Colonic mucosa (tissue), 4 donors: Measurements from ENCODE around the gene SLC6A19. TPM values are rescaled to one million over a fixed set of nuclear protein-coding genes. Genes with fewer than 3 reads are reported as not detected.

Source experiments
- DNase-seq: peaks from one replicate; pipeline ENCODE4 v3.0.0-alpha.2; 2020
- H3K27ac ChIP-seq: fragments of 200-600 bp; one replicate; pipeline ENCODE4 v1.8.0; 2021
- H3K27me3 ChIP-seq: fragments of 200-600 bp; one replicate; pipeline ENCODE4 v1.8.0; 2021
- H3K36me3 ChIP-seq: fragments of 200-600 bp; one replicate; pipeline ENCODE4 v1.8.0; 2021
- H3K4me1 ChIP-seq: fragments of 200-600 bp; one replicate; pipeline ENCODE4 v1.8.0; 2021; ENCODE audit warnings: mild to moderate bottlenecking
- H3K4me3 ChIP-seq: fragments of 200-600 bp; one replicate; pipeline ENCODE4 v1.8.0; 2021
- H3K9ac ChIP-seq, 2 donors: one replicate each; pipeline ENCODE4 v1.7.0; 2013; ENCODE audit warnings: control low read depth in 2 of 2, low read depth in 2 of 2, low read length in 2 of 2
- H3K9me3 ChIP-seq: fragments of 200-600 bp; one replicate; pipeline ENCODE4 v1.8.0; 2021
- CTCF ChIP-seq: fragments of 200-600 bp; IDR thresholded peaks from one replicate; pipeline ENCODE4 v1.8.0; 2022; ENCODE audit warnings: antibody characterized with exemption, mild to moderate bottlenecking
- intact Hi-C: fragments of 100-400 bp; cut with DNase I; formaldehyde crosslinking; loops from one replicate; pipeline ENCODE4 v1.14.1; 2022
- total RNA-seq, 2 donors: library from RNA; stranded (reverse); fragmentation: NEBNext Ultra II Directional in 1 of 2; extraction: Animal tissue kit (Norgen Biotek cat#: 25700) in 1 of 2; gene quantifications; one replicate each; pipeline ENCODE4 v1.2.1, GENCODE V29; 2021
- donor health status: healthy.
- donor health status: DM: no; HTN: no; CAD: no.
- donor health status: DM: no; HTN: no; CAD: no.

Gene SLC6A19
- total RNA-seq, 2 donors from 2014 or later: 0.67 to 56.2 TPM

- H3K4me1 ChIP-seq: no peaks in the 10 kb centered on the region
- no peaks in the 10 kb centered on the region for H3K27me3 ChIP-seq
- TF ChIP-seq CTCF: no peak
- H3K27ac ChIP-seq: no peak overlapping the region
- H3K4me3 ChIP-seq: no peak overlapping the region
- DNase-seq: no peak
- H3K36me3 ChIP-seq: no peaks in the 10 kb centered on the region
- intact Hi-C loops: no loop called here
- H3K9me3 ChIP-seq: no peaks in the 10 kb centered on the region
- no peak overlapping the region for H3K9ac ChIP-seq
Measured at GRCh38 chr5:1220351-1220750, 19.0 kb downstream of the SLC6A19 start.

- intact Hi-C loops: no loop called here
- Histone ChIP-seq H3K9ac (no peak overlapping the region), H3K27me3 (no peaks in the 10 kb centered on the region), H3K9me3 (no peaks in the 10 kb centered on the region), H3K36me3 (no peaks in the 10 kb centered on the region), H3K27ac (no peak overlapping the region), H3K4me1 (no peaks in the 10 kb centered on the region), H3K4me3 (no peak overlapping the region)
- TF ChIP-seq CTCF: no peak
- DNase-seq: no peak
Measured at GRCh38 chr5:1220831-1221230, 19.4 kb downstream of the SLC6A19 start.

GRCh38 chr5:1221721-1222120, 20.3 kb downstream of the SLC6A19 start:
- no peak overlapping the region for H3K27ac ChIP-seq
- TF ChIP-seq CTCF: no peak
- no peaks in the 10 kb centered on the region for H3K27me3 ChIP-seq
- no peaks in the 10 kb centered on the region for H3K4me1 ChIP-seq
- no peak overlapping the region for H3K9ac ChIP-seq
- no peaks in the 10 kb centered on the region for H3K36me3 ChIP-seq
- DNase-seq: no peak
- H3K9me3 ChIP-seq: no peaks in the 10 kb centered on the region
- intact Hi-C loops: no loop called here
- no peak overlapping the region for H3K4me3 ChIP-seq

GRCh38 chr5:1222147-1222546, 20.8 kb downstream of the SLC6A19 start:
- Histone ChIP-seq H3K9ac (no peak overlapping the region), H3K4me1 (no peaks in the 10 kb centered on the region), H3K36me3 (no peaks in the 10 kb centered on the region), H3K27me3 (no peaks in the 10 kb centered on the region), H3K4me3 (no peak overlapping the region), H3K27ac (no peak overlapping the region), H3K9me3 (no peaks in the 10 kb centered on the region)
- DNase-seq: no peak
- intact Hi-C loops: no loop called here
- TF ChIP-seq CTCF: no peak

- Histone ChIP-seq H3K36me3 (no peaks in the 10 kb centered on the region), H3K27me3 (no peaks in the 10 kb centered on the region), H3K9me3 (no peaks in the 10 kb centered on the region), H3K9ac (no peak overlapping the region), H3K4me1 (no peaks in the 10 kb centered on the region), H3K27ac (no peak overlapping the region), H3K4me3 (no peak overlapping the region)
- TF ChIP-seq CTCF: no peak
- no peak for DNase-seq
- intact Hi-C loops: no loop called here
Measured at GRCh38 chr5:1222621-1223277, 21.4 kb downstream of the SLC6A19 start.
